ENCODE results near the gene ERICH6B.

Gene ERICH6B

GRCh38 chr13:45598597-45598996, 16.9 kb downstream of the ERICH6B start:
- no peak for DNase-seq

GRCh38 chr13:45596800-45597475, 18.6 kb downstream of the ERICH6B start:
- DNase-seq: no peak

- DNase-seq: no peak
Observed at GRCh38 chr13:45595965-45596364, 19.6 kb downstream of the ERICH6B start.

GRCh38 chr13:45594764-45595163, 20.8 kb downstream of the ERICH6B start:
- no peak for DNase-seq

GRCh38 chr13:45594227-45594626, 21.3 kb downstream of the ERICH6B start:
- no peak for DNase-seq

- DNase-seq: no peak
Observed at GRCh38 chr13:45592758-45593157, 22.8 kb downstream of the ERICH6B start.

GRCh38 chr13:45590066-45590465, 25.5 kb downstream of the ERICH6B start:
- no peak for DNase-seq

- DNase-seq: no peak
Observed at GRCh38 chr13:45587897-45588296, 27.6 kb downstream of the ERICH6B start.

- no peak for DNase-seq
Observed at GRCh38 chr13:45584816-45585215, 30.7 kb downstream of the ERICH6B start.

GRCh38 chr13:45582408-45583076, 33.0 kb downstream of the ERICH6B start:
- DNase-seq: no peak

- DNase-seq: no peak
Observed at GRCh38 chr13:45576466-45576865, 39.1 kb downstream of the ERICH6B start.

GRCh38 chr13:45575830-45576180, 39.7 kb downstream of the ERICH6B start:
- DNase-seq: no peak

GRCh38 chr13:45575146-45575829, 40.3 kb downstream of the ERICH6B start:
- DNase-seq: no peak

GRCh38 chr13:45565331-45565730, 50.2 kb downstream of the ERICH6B start:
- DNase-seq: no peak

- DNase-seq: no peak
Observed at GRCh38 chr13:45564133-45564776, 51.3 kb downstream of the ERICH6B start.

GRCh38 chr13:45554604-45555109, 60.9 kb downstream of the ERICH6B start:
- no peak for DNase-seq

- DNase-seq: no peak
Observed at GRCh38 chr13:45548281-45548680, 67.3 kb downstream of the ERICH6B start.

- no peak for DNase-seq
Observed at GRCh38 chr13:45546410-45546765, 69.2 kb downstream of the ERICH6B start.

GRCh38 chr13:45545686-45546409, 69.7 kb downstream of the ERICH6B start:
- DNase-seq: no peak

- no peak for DNase-seq
Observed at GRCh38 chr13:45544520-45544919, 71.0 kb downstream of the ERICH6B start.

- no peak for DNase-seq
Observed at GRCh38 chr13:45542878-45543277, 72.7 kb downstream of the ERICH6B start.

- no peak for DNase-seq
Observed at GRCh38 chr13:45542391-45542790, 73.1 kb downstream of the ERICH6B start.

- no peak for DNase-seq
Observed at GRCh38 chr13:45541806-45542205, 73.7 kb downstream of the ERICH6B start.
